Fibroblast of the conjunctiva (primary cell): ENCODE measurements around the gene ASB17.
A peak's percentile ranks its signal among the peaks of the same experiment; 100 is the strongest.
"Not testable (repeated sequence)": the region's sequence is repeated elsewhere in the genome, so short reads cannot be mapped to it uniquely, and the experiment has no call there.

ENCODE experiments used
- DNase-seq: peaks from one replicate; pipeline ENCODE4 v3.0.0-alpha.2; 2010; ENCODE audit warnings: low read depth

Gene ASB17

GRCh38 chr1:75932304-75932703 lies at the start of gene ASB17:
Gene ASB17 (minus strand): TSS chr1:75932404. CDS start chr1:75932291, 113 bp downstream.
- DNase-seq = no peak

- DNase-seq = no peak
Observed at GRCh38 chr1:75980972-75981897, 49.0 kb upstream of the ASB17 start.

DNA sequence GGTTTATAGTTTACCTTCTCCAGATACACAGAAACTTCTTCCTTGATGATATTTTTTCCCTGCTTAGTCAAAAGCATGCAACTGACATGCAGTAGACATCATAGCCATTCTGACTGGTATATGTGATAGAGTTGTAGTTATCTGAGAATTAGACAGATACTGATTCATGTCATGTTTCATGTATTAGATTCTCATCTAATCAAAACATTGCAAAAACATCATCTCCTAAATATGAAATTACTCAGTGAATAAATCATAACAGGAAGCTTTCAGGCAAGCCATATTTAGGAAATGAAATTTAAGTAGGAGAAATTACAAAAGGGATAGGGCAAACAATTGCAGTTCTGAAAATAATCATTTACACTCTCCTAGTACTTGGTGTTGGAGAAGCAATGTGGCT lies 38.4 kb upstream of the ASB17 start:
- no peak for DNase-seq

- no peak for DNase-seq
Observed at GRCh38 chr1:75969550-75969949, 37.3 kb upstream of the ASB17 start.

DNA sequence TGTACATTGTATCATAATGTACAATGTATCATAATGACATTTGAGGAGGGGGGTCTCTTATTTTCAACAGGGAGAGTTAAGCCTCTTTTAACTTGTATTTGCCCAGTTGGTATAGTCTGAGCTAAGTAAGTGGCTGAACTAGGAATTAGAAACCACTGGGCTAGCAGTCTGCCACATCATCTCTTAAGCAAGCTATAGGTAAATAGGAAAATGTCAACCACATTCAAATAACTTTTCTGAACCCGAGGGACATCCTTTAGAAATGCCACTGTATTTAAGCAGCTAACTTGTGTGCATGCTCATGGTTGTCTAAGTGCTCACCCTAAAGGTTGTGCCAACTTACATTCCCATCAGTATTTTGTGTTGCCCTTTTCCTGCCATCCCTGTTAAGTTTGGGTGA lies 35.5 kb upstream of the ASB17 start:
- DNase-seq = no peak

DNA sequence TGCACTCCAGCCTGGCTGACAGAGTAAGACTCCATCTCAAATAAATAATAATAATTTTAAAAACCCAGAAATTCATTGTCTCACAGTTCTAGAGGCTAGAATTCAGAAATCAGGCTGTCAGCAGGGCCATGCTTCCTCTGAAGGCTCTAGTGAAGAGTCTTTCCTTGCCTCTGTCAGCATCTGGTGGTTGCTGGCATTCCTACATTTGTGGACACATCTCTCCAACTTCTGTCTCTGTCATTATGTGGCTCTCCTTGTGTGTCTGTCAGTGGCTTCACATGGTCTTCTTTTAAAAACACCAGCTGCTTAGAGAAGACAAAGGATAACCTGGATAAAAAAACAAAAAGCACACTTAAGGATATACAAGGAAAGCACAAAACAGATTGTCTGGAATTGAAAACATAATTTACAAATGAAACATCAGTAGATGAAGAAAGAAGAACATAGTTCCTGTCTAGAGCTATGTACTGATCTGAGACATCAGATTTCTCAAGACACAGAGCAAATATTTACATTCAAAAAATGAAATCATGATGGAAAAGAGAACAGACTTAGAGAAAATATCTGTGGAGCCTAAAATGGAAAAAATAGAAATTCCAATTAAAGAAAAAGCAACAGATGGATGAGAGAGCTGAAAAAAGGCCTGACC lies 32.7 kb upstream of the ASB17 start:
- DNase-seq = no peak

DNA sequence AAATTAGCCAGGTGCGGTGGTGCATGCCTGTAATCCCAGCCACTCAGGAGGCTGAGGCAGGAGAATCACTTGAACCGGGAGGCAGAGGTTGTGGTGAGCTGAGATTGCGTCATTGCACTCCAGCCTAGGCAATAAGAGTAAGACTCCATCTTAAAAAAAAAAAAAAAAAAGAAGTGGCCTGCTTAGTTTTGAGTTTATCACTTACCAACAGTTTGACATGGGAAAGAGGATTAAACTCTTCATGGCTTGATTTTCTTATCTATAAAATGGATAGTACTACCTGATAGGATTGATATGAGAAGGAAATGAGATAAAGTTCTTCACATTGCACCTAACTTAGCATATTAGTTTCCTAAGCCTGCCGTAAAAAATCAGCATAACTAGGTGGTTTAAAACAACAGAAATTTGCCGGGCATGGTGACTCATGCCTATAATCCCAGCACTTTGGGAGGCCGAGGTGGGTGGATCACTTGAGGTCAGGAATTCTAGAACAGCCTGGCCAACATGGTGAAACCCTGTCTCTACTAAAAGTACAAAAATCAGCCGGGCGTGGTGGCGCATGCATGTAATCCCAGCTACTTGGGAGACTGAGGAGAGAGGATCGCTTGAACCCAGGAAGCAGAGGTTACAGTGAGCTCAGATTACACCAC lies 32.0 kb upstream of the ASB17 start:
- DNase-seq = not testable (repeated sequence)

GRCh38 chr1:75954586-75954985 lies 22.4 kb upstream of the ASB17 start:
- DNase-seq = no peak

DNA sequence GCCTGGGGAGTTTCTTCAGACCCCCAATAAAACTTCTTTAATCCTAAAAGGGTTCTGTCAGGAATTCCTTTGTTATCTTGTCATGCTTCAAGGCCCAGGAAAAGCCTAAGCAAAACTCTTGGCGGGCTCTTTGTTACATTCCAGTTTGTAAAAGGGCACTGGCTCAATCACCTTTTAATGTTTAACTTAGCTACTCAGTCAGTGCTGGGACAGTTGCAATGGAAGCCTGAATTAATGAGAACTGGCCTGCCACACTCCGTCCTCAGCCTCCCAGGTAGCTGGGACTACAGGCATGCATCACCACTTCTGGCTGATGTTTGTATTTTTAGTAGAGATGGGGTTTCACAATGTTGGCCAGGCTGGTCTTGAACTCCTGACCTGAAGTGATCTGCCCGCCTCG lies 21.3 kb upstream of the ASB17 start:
- DNase-seq = no peak

GRCh38 chr1:75952016-75952415 lies 19.8 kb upstream of the ASB17 start:
- DNase-seq = no peak

DNA sequence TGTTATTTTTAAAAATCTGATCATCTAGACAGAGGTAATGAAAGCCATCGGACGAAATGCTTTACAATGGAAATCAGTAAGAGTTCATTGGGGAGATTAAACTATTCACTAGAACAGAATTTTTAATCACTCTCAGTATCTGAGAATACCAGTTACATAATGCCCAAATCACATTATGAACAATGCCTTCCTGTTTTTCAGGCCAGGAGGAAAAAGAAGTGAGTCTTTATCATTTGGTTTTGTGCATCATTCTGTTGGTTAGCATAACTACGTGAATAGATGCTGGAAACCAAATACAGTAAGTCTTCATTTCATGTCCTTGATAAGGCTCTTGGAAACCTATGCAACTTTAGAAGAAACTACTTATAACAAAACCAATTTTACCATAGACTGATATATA lies 18.0 kb upstream of the ASB17 start:
- no peak for DNase-seq

- DNase-seq = not testable (repeated sequence)
Observed at GRCh38 chr1:75943037-75943436, 10.8 kb upstream of the ASB17 start.

DNA sequence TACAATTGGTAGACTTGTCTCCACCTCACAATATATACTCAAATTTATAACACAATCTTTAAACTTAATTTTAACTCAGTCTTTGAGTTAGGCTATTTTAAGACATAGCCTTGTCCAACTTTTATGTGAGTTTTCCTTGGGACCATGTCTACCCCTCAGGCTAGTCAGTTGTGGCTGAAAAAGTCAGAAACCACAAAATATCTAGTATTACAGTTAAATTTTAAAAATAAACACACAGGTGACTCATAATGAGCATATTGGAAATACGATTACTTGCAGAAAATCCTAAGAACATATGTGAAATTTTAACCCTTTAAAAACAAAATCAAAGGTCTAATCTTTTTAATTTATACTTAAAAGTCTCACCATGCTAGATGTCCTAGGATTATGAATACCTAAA lies 4.8 kb upstream of the ASB17 start:
- DNase-seq = no peak

DNA sequence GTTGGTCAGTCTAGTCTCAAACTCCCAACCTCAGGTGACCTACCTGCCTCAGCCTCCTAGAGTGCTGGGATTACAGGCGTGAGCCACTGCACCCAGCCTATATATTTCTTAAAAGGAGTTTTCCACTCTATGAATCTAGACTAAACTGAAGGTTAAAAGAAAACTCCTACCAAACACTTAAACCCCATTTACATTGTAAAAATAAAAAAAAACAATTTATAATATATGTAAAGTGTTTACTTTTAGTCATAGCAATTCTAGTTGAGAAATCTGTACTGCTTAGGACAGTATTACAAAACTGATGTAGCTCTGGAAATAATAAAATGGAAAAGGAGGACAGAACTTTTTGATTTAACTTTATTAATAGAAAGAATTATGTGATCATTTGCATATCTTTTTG lies 9.5 kb downstream of the ASB17 start:
- no peak for DNase-seq

DNA sequence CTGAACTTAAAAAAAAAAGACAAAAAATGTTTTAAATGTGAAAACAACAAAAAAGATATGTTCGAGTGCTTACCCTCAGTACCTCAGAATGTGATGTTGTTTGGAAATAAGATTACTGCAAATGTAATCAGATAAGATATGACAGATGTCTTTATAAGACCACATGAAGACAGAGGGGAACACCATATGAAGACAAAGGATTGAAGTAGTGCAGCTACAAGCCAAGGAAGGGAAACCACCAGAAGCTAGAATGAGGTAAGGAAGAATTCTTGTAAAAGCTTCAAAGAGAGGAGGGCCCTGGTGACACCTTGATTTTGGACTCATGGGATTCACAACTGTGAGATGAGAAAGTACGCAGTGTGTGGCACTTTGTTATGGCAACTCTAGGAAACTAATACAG lies 15.4 kb downstream of the ASB17 start:
- no peak for DNase-seq

DNA sequence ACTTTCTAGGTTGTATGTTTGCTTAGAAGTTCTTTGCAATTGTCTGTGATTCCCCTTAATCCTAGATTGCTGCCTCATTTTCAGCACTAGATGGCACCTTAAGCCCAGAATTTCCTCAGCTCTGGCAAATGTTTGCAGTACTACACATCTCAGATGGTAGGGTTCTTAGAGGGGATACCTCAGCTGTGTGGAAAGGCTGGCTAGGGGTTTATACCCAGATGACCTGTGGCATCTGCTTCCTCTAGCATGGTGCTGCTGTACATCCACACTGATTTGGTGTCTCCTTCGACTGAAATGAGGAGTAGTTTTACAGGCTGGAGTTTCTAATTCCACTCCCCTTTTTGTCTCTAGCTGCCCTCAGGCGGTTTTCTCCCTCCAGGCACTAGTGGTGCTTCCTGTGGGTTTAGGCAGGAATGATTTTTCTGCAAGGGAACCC lies 23.5 kb downstream of the ASB17 start:
- DNase-seq = peak; percentile 27

- no peak for DNase-seq
Observed at GRCh38 chr1:75901371-75901770, 30.8 kb downstream of the ASB17 start.

DNA sequence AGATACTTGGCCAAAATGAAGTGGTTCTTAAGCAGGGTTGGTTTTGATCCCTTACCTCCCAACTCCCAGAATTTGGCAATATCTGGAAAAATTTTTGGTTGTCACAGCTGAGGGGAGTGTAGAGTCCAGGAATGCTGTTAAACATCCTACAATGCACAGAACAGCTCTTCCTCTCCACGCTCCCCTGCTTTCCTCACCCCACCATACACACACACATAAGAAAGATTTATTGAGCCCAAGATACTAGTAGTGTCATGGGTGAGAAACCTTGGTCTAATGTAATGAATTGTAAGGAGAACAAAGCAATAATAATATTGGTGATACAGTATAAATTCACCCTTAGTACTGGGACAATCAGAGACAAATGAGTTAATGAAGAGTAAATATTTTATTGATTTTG lies 47.8 kb downstream of the ASB17 start:
- DNase-seq = no peak

DNA sequence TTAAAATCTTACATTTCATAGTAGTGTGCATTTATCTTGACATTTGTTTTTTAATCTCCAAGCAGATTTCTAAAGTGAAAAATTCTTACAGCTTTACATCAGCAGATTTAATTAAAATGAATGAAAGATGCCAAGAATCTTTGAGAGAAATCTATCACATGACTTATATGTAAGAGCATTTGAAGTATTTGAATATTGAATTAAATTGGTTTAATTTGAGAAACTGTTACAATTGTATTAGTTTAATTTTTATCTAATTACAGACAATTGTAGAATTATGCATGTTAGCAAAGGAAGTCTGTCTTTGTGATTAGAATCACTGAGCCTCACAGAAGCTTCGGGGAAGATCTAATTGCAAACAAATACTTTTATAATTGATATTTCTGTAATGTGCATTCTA lies 52.2 kb downstream of the ASB17 start:
- DNase-seq = no peak

GRCh38 chr1:75870951-75871350 lies 61.3 kb downstream of the ASB17 start:
- DNase-seq = no peak
